WTC11 (cell line): ENCODE measurements around the gene NOSTRIN.

Experiments
- CTCF ChIP-seq: fragments of 200-600 bp; IDR thresholded peaks from 2 replicates; pipeline ENCODE4 v1.8.0; 2022; ENCODE audit warnings: antibody characterized with exemption
- ELF4 ChIP-seq: sonication (generic); formaldehyde crosslinking; IDR thresholded peaks from 2 replicates; pipeline ENCODE4 v1.8.1; 2022; ENCODE audit warnings: low read depth, mild to moderate bottlenecking, moderate library complexity, missing genetic modification reagents
- FOXK1 ChIP-seq: sonication (generic); formaldehyde crosslinking; IDR thresholded peaks from 2 replicates; pipeline ENCODE4 v1.8.0; 2022; ENCODE audit warnings: mild to moderate bottlenecking, moderate library complexity, missing genetic modification reagents
- GABPB1 ChIP-seq: sonication (generic); formaldehyde crosslinking; IDR thresholded peaks from 2 replicates; pipeline ENCODE4 v1.8.1; 2023; ENCODE audit warnings: mild to moderate bottlenecking, missing genetic modification reagents
- IRF2 ChIP-seq: sonication (generic); formaldehyde crosslinking; IDR thresholded peaks from 2 replicates; pipeline ENCODE4 v1.8.0; 2022; ENCODE audit warnings: low read depth, missing genetic modification reagents, borderline replicate concordance
- MAX ChIP-seq: sonication (generic); formaldehyde crosslinking; IDR thresholded peaks from 2 replicates; pipeline ENCODE4 v1.8.0; 2022; ENCODE audit warnings: mild to moderate bottlenecking, missing genetic modification reagents
- SMAD3 ChIP-seq: sonication (generic); formaldehyde crosslinking; IDR thresholded peaks from 2 replicates; pipeline ENCODE4 v1.8.0; 2022; ENCODE audit warnings: missing genetic modification reagents, mild to moderate bottlenecking, borderline replicate concordance
- SOX15 ChIP-seq: fragments of 250-450 bp; sonication (Bioruptor Pico); IDR thresholded peaks from 2 replicates; pipeline ENCODE4 v1.9.0; 2021; ENCODE audit warnings: mild to moderate bottlenecking
- TCF7 ChIP-seq: sonication (generic); formaldehyde crosslinking; IDR thresholded peaks from 2 replicates; pipeline ENCODE4 v1.8.0; 2022; ENCODE audit warnings: mild to moderate bottlenecking, low read depth, missing genetic modification reagents, moderate library complexity
- USF1 ChIP-seq: sonication (generic); formaldehyde crosslinking; IDR thresholded peaks from 2 replicates; pipeline ENCODE4 v1.8.0; 2022; ENCODE audit warnings: mild to moderate bottlenecking, missing genetic modification reagents
- ZNF121 ChIP-seq: sonication (generic); formaldehyde crosslinking; IDR thresholded peaks from 2 replicates; pipeline ENCODE4 v1.8.0; 2023; ENCODE audit warnings: missing genetic modification reagents
- ZNF263 ChIP-seq: sonication (generic); formaldehyde crosslinking; IDR thresholded peaks from 2 replicates; pipeline ENCODE4 v1.8.1; 2022; ENCODE audit warnings: low read depth, mild to moderate bottlenecking, moderate library complexity, missing genetic modification reagents
- ZNF281 ChIP-seq: sonication (generic); formaldehyde crosslinking; IDR thresholded peaks from 2 replicates; pipeline ENCODE4 v1.8.0; 2023; ENCODE audit warnings: mild to moderate bottlenecking, missing genetic modification reagents

GRCh38 chr2:168897449-168897848 is 95.0 kb downstream of the NOSTRIN start:
- TF ChIP-seq TCF7 (CRISPR knock-in tag): no peak
- TF ChIP-seq CTCF: no peak
- TF ChIP-seq GABPB1 (CRISPR knock-in tag): no peak
- no peak for TF ChIP-seq USF1
- no peak for TF ChIP-seq ELF4
- TF ChIP-seq IRF2: no peak
- TF ChIP-seq ZNF263: no peak
- TF ChIP-seq FOXK1 (CRISPR knock-in tag): no peak
- TF ChIP-seq SMAD3 (CRISPR knock-in tag): no peak
- no peak for TF ChIP-seq ZNF281
- TF ChIP-seq ZNF121: no peak
- TF ChIP-seq MAX (CRISPR knock-in tag): no peak
- TF ChIP-seq SOX15 (CRISPR knock-in tag): no peak
